Measurements from ENCODE around the gene ARHGEF25. TPM values are rescaled to one million over a fixed set of nuclear protein-coding genes. Genes with fewer than 3 reads are reported as not detected.

ARHGEF25 gene
- total and polyA plus RNA-seq, 2 of the 13 experiments (the other 11 are each of a cell fraction or from before 2014, with no cell fraction given) = 11.5 to 12.5 TPM

DNA sequence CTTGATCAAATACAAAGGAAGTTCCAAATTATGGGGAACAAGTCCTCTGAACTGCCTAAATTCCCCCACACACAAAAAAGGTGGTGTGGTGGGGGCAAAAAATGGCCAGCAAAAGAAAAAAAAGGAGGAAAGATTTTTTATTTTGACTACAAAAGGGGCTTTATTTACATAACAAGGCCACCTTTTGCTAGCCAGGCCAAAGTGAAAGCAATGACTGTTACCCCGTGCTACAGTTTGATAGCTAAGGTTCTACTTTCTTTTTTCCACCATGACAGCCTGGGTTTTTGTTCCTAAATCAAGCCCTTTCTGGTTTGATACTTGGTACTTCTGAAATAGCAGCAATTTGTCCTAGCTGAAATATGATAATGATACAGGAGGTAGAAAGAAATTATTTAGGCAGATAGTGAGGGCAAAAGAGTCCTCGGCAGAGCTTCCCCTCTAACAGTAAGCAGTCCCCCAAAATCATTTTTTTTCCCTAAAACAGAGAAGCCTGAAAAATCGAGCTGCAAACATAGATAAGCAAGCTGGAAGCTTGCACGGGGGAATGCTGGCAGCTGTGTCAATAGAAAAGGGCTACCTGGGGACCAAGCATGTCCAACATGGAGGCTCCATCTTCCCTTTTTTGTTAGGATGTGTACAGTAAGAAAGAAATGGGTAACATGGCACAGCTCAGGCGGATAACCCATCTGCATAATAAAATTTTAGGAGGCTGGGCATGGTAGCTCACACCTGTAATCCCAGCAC, 30.6 kb downstream of the ARHGEF25 start:
- no peak for FAIRE-seq
- no peaks in the 10 kb centered on the region for H3K36me3 ChIP-seq (replicated peaks in 1 of 2; ENCODE audit: control insufficient read depth in 1 of 2, insufficient read depth in 2 of 2, low read length in 2 of 2)
- TF ChIP-seq HOXA9 (CRISPR knock-in tag; IDR thresholded peaks at IDR 0.05; ENCODE audit: borderline replicate concordance) (no peak), ZNF468 (CRISPR knock-in tag; IDR thresholded peaks at IDR 0.05) (no peak), THYN1 (CRISPR knock-in tag; IDR thresholded peaks at IDR 0.05; ENCODE audit: borderline replicate concordance, low read depth) (no peak), MXI1 (IDR thresholded peaks at IDR 0.05; ENCODE audit: borderline replicate concordance, low read depth, low read length) (no peak), SRF (IDR thresholded peaks at IDR 0.05; ENCODE audit: low read depth, low read length) (no peak), SNAPC4 (CRISPR knock-in tag; IDR thresholded peaks at IDR 0.05) (no peak), MED1 (CRISPR knock-in tag; IDR thresholded peaks at IDR 0.05) (no peak), KAT7 (CRISPR knock-in tag; IDR thresholded peaks at IDR 0.05; ENCODE audit: borderline replicate concordance) (no peak), PRPF4 (IDR thresholded peaks at IDR 0.05; ENCODE audit: low read depth, low read length, poor library complexity, severe bottlenecking) (no peak), DNMT3B (CRISPR knock-in tag; conservative IDR thresholded peaks at IDR 0.05) (no peak)
- TF ChIP-seq, protein P1, sequence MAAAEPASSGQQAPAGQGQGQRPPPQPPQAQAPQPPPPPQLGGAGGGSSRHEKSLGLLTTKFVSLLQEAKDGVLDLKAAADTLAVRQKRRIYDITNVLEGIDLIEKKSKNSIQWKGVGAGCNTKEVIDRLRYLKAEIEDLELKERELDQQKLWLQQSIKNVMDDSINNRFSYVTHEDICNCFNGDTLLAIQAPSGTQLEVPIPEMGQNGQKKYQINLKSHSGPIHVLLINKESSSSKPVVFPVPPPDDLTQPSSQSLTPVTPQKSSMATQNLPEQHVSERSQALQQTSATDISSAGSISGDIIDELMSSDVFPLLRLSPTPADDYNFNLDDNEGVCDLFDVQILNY (CRISPR knock-in tag; conservative IDR thresholded peaks at IDR 0.05) = no peak
- H3K79me2 ChIP-seq (ENCODE audit: insufficient read depth, low read length) = no peaks in the 10 kb centered on the region
- ATAC-seq = no peak
- no peak overlapping the region for H3K27ac ChIP-seq (ENCODE audit: extremely low read length, insufficient read depth, low read length)
- no peak for DNase-seq (ENCODE audit: low spot score)
- no peaks in the 10 kb centered on the region for H3K4me1 ChIP-seq (ENCODE audit: insufficient read depth, low read length)
- H3K9ac ChIP-seq (ENCODE audit: insufficient read depth, low read depth, low read length) = no peak overlapping the region
- H3K9me3 ChIP-seq (ENCODE audit: low read length) = peaks cover 6% of the 10 kb centered on the region
- no TSS peak for BruUV-seq (replicated peaks)
- H3K4me3 ChIP-seq (replicated peaks in 1 of 3; ENCODE audit: insufficient read depth in 1 of 3, low read depth in 2 of 3, low read length in 3 of 3) = no peak overlapping the region
- intact Hi-C loops (cut with micrococcal nuclease; ENCODE audit: unreplicated experiment) = no loop called here
- H3K4me2 ChIP-seq (ENCODE audit: low read depth, low read length) = no peak overlapping the region
- POLR2A ChIA-PET = no interaction called here
- no peak overlapping the region for H2AFZ ChIP-seq (ENCODE audit: low read length)
- CTCF ChIA-PET (ENCODE audit: low intra/inter-chr PET ratio, low total read pairs) = no interaction called here
- in situ Hi-C loops (cut with HindIII; ENCODE audit: extremely low pct_ligation_motif_present, low pct_unique_long_range_greater_than_20kb) = no loop called here
- WGBS (ENCODE audit: low lambda C conversion rate) = 27% methylated on average over 5 of the region's 5 CpGs
- no peaks in the 10 kb centered on the region for H4K20me1 ChIP-seq (ENCODE audit: insufficient read depth, low read length)
- peaks cover 0 to 7% of the 10 kb centered on the region in 2 experiments; a peak in 1 of 5 replicates for H3K27me3 ChIP-seq (ENCODE audit: control insufficient read depth in 1 of 2, insufficient read depth in 2 of 2, low read length in 2 of 2)
